Transverse colon (tissue), 3 donors: ENCODE data around the gene ASCL5.

Experiments
- CTCF ChIP-seq, 5 experiments: fragments of 200-600 bp in 3 of 5; fragments of 450-650 bp in 2 of 5; sonication (generic) in 3 of 5; IDR thresholded peaks; 1 replicate in 2 of 5; 2 replicates in 3 of 5; pipeline ENCODE4 v1.5.1; 2016 to 2017; ENCODE audit warnings: antibody characterized with exemption in 5 of 5, inconsistent platforms in 3 of 5, mild to moderate bottlenecking in 2 of 5, moderate library complexity in 1 of 5
- POLR2A ChIP-seq: fragments of 450-650 bp; IDR thresholded peaks from one replicate; pipeline ENCODE4 v1.6.1; 2016; ENCODE audit warnings: antibody characterized with exemption, mild to moderate bottlenecking, moderate library complexity

DNA sequence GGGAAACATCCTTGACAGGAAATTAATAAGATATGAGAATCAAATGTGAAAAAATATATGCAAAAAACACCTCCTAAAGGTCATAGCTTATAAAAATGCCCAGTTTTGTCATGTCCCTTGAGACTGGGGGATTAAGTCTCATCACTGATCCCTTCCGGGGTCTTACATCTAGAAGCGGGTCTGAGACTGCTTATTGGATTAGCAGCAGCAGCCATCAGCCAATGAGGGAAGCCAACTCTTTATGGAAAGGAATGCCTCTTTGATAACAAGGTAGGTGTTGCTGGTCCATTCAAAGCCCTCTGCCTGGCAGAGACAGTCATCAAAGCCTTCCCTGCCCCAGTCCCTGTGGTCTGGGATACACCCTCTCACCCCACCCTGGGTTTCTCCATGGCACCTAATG is 10.9 kb downstream of the ASCL5 start:
- no peak for TF ChIP-seq CTCF (IDR thresholded peaks at IDR 0.05)
- no peak for TF ChIP-seq POLR2A
